SKM-1 (cell line): ENCODE results near the gene TMEM114.
"Not testable (repeated sequence)": the region's sequence is repeated elsewhere in the genome, so short reads cannot be mapped to it uniquely, and the experiment has no call there.

Source experiments
- DNase-seq: peaks from one replicate; lab custom pipeline; 2025; ENCODE audit not compliant: unreplicated experiment; lab: John Stamatoyannopoulos, UW

The TMEM114 gene

GRCh38 chr16:8576141-8577004 is 13.9 kb downstream of the TMEM114 start:
- DNase-seq: no peak

- no peak for DNase-seq
These were observed 14.9 kb downstream of the TMEM114 start for GRCh38 chr16:8575399-8575798.

GRCh38 chr16:8572919-8573724 is 17.2 kb downstream of the TMEM114 start:
- DNase-seq: peak; percentile 49

- no peak for DNase-seq
These were observed 18.0 kb downstream of the TMEM114 start for GRCh38 chr16:8572063-8572918.

GRCh38 chr16:8571061-8571596 is 19.2 kb downstream of the TMEM114 start:
- no peak for DNase-seq

GRCh38 chr16:8570393-8570792 is 19.9 kb downstream of the TMEM114 start:
- DNase-seq: not testable (repeated sequence)

- DNase-seq: no peak
These were observed 20.5 kb downstream of the TMEM114 start for GRCh38 chr16:8569650-8570346.

- no peak for DNase-seq
These were observed 22.1 kb downstream of the TMEM114 start for GRCh38 chr16:8568231-8568617.

- DNase-seq: peak; percentile 95
These were observed 22.7 kb downstream of the TMEM114 start for GRCh38 chr16:8567355-8568230.

GRCh38 chr16:8565498-8565897 is 24.8 kb downstream of the TMEM114 start:
- DNase-seq: no peak

GRCh38 chr16:8564934-8565345 is 25.4 kb downstream of the TMEM114 start:
- DNase-seq: no peak

GRCh38 chr16:8563944-8564540 is 26.3 kb downstream of the TMEM114 start:
- not testable (repeated sequence) for DNase-seq

- DNase-seq: no peak
These were observed 28.8 kb downstream of the TMEM114 start for GRCh38 chr16:8561496-8561895.

GRCh38 chr16:8555400-8555799 is 34.9 kb downstream of the TMEM114 start:
- no peak for DNase-seq

GRCh38 chr16:8554881-8555280 is 35.4 kb downstream of the TMEM114 start:
- DNase-seq: no peak

- no peak for DNase-seq
These were observed 36.3 kb downstream of the TMEM114 start for GRCh38 chr16:8554022-8554421.

GRCh38 chr16:8552487-8553221 is 37.7 kb downstream of the TMEM114 start:
- no peak for DNase-seq
